GM13976 (cell line): Measurements from ENCODE around the gene BANF2.

Source experiments
- DNase-seq: peaks from one replicate; pipeline ENCODE4 v3.0.0; 2012; ENCODE audit warnings: low spot score
- CTCF ChIP-seq: IDR thresholded peaks from 2 replicates; pipeline ENCODE4 v1.5.1; 2012; ENCODE audit warnings: borderline replicate concordance, mild to moderate bottlenecking; ENCODE audit not compliant: insufficient read depth; ENCODE audit errors: extremely low read depth, missing control alignments, control extremely low read depth
- in situ Hi-C: fragments of 300-500 bp; cut with MboI; formaldehyde crosslinking; loops from one replicate; pipeline ENCODE4 v1.12.0; 2022; ENCODE audit warnings: low sequenced_read_pairs, mixed read lengths, inconsistent platforms; ENCODE audit not compliant: unreplicated experiment

BANF2 gene

DNA sequence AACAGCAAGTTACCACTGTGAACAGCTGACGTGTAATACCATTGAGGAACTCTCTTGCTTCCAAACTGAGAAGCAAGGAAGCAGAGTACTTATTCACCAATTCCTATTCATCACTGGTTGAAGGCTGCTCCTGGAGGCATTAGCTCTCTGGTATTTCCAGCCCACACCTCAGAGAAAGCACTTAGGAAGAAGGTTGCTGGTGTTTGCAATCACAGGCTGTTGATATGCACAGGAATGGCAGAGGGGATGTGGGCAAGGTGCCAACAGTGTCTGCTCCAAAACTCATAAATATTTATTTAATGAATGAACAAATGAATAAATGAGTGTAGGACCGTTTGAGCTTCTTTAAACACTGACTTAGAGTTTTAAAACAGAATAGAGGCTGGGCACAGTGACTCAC is 10.8 kb upstream of the BANF2 start:
- TF ChIP-seq CTCF, result no peak
- in situ Hi-C loops, result no loop called here
- DNase-seq, result no peak

GRCh38 chr20:17690144-17690543 is 9.6 kb upstream of the BANF2 start:
- no peak for DNase-seq
- in situ Hi-C loops, result no loop called here
- TF ChIP-seq CTCF, result no peak

DNA sequence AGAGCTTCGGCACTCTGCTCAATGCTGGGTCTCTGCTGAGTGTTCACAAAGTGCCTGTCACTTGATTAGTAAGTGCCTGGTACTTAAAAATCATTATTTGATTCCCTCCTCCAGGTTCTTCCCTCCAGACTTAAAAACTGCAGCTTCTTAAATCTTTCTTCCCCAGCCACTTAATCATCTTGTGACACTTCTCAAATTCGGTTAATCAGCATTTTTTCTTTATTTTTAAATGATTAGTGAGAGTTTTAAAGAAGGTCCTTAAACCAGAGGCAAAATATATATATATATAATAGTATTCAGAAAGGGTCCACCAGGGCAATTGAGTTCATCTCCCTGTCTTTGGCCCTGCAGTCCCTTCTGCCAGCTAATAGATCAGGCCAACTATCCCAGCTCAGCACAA is 8.0 kb upstream of the BANF2 start:
- TF ChIP-seq CTCF, result no peak
- DNase-seq, result no peak
- in situ Hi-C loops, result no loop called here

DNA sequence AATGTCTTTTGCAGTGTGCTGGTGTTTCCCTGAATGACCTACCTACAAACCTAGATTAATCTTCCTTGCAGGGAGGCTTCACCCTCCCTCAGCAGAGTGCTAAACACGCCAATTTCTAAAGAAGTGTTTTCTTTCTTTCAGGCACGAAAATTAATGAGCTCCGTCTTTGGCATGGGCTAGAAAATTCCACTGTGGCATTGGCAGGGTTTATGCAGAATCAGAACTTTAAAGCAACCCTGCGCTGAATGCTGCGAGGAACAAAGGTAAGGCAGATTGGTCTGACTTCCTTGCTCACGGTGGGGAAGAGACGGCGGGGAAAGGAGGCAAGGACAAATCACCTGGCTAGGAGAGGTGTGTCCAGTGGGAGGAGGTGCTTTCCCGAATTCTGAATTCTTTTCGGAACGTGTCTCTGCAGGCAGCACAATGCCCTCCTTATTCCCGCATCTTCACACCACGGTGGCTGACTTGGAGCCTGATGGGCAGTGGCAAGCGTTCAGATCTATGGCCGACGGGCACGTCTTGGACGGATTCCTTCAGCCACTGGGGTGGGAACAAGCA is 6.2 kb upstream of the BANF2 start:
- TF ChIP-seq CTCF, result no peak
- DNase-seq, result no peak
- in situ Hi-C loops, result no loop called here

DNA sequence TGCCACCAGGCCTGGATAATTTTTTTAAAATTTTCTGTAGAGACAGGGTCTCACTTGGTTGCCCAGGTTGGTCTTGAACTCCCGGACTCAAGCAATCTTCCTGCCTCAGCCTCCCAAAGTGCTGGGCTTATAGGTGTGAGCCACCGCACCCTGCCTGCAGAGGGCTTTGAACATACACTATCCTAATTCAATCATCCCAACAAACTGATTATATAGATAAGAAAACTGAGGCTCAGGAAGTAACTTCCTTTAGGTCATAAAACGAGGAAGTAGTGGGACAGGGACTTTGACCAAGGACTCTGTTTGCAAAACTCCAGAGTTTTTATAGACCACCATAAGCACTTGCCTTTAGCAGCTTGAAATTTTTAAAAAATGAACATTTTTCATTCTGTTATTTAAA is 5.0 kb upstream of the BANF2 start:
- no peak for TF ChIP-seq CTCF
- DNase-seq, result no peak
- in situ Hi-C loops, result no loop called here

GRCh38 chr20:17696287-17696686 is 3.5 kb upstream of the BANF2 start:
- in situ Hi-C loops, result no loop called here
- no peak for DNase-seq
- no peak for TF ChIP-seq CTCF

DNA sequence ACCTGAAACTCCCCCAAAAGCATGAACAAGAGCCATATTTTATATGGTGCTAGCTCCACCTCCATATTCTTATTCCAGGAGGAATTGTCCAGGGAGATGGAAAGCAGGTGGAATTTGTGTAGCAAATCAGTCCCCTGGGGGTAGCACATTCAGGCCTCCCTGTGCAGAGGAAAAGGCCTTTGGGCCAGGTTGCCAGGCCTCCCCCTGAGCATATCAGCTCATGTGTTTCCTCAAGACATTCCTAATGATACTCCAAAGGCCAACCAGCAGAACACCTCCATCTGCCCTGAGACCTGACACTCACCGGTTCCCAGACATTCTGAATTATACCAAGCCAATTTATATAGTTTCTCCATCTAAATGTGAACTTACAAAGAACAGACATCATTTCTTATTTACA is 2.6 kb upstream of the BANF2 start:
- in situ Hi-C loops, result no loop called here
- no peak for DNase-seq
- TF ChIP-seq CTCF, result no peak
